Esophagus (tissue), 2 donors: ENCODE results near the gene HMCES. TPM values are rescaled to one million over a fixed set of nuclear protein-coding genes. Genes with fewer than 3 reads are reported as not detected.
A peak's percentile ranks its signal among the peaks of the same experiment; 100 is the strongest.

Experiments
- H3K27ac ChIP-seq, 2 donors: one replicate each; pipeline ENCODE4 v1.5.1; 2013; ENCODE audit warnings: low read depth in 2 of 2, mild to moderate bottlenecking in 2 of 2, inconsistent platforms in 1 of 2, low read length in 1 of 2, moderate library complexity in 1 of 2
- H3K27me3 ChIP-seq, 2 donors: one replicate each; pipeline ENCODE4 v1.6.1; 2013; ENCODE audit warnings: low read length in 2 of 2, control low read depth in 1 of 2, mild to moderate bottlenecking in 1 of 2; ENCODE audit not compliant: insufficient read depth in 2 of 2, control insufficient read depth in 1 of 2
- H3K36me3 ChIP-seq, 2 donors: one replicate each; pipeline ENCODE4 v1.6.1; 2013; ENCODE audit warnings: low read length in 1 of 2; ENCODE audit not compliant: control insufficient read depth in 2 of 2, insufficient read depth in 2 of 2
- H3K4me1 ChIP-seq, 2 donors: one replicate each; pipeline ENCODE4 v1.6.1; 2013; ENCODE audit warnings: low read length in 1 of 2; ENCODE audit not compliant: control insufficient read depth in 2 of 2, insufficient read depth in 2 of 2
- H3K4me3 ChIP-seq, 2 donors: one replicate each; pipeline ENCODE4 v1.5.1; 2013; ENCODE audit warnings: low read length in 2 of 2, mild to moderate bottlenecking in 2 of 2, low read depth in 1 of 2, moderate library complexity in 1 of 2
- H3K9me3 ChIP-seq, 2 donors: one replicate each; pipeline ENCODE4 v1.6.1; 2013; ENCODE audit warnings: mild to moderate bottlenecking in 2 of 2, low read depth in 1 of 2, low read length in 1 of 2, moderate library complexity in 1 of 2; ENCODE audit not compliant: control insufficient read depth in 2 of 2, insufficient read depth in 1 of 2
- WGBS, 2 donors: extraction: QIAGEN DNeasy Blood & Tissue Kit; methylation state at CpG; one replicate each; pipeline ENCODE4 v1.1.7; 2013; 5-methylcytosine and 5-hydroxymethylcytosine counted together
- polyA plus RNA-seq, 2 donors: library from polyadenylated mRNA; stranded (reverse); fragments of 200-250 nt; gene quantifications; one replicate each; pipeline ENCODE4 v1.2.3, GENCODE V29; 2013
- donor health status: healthy with polysubstance abuse.
- donor health status: Bipolar disorder and iron deficiency.

HMCES gene, protein sequence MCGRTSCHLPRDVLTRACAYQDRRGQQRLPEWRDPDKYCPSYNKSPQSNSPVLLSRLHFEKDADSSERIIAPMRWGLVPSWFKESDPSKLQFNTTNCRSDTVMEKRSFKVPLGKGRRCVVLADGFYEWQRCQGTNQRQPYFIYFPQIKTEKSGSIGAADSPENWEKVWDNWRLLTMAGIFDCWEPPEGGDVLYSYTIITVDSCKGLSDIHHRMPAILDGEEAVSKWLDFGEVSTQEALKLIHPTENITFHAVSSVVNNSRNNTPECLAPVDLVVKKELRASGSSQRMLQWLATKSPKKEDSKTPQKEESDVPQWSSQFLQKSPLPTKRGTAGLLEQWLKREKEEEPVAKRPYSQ
- polyA plus RNA-seq: 10 to 100 TPM; 26.3 to 31.3 TPM

DNA sequence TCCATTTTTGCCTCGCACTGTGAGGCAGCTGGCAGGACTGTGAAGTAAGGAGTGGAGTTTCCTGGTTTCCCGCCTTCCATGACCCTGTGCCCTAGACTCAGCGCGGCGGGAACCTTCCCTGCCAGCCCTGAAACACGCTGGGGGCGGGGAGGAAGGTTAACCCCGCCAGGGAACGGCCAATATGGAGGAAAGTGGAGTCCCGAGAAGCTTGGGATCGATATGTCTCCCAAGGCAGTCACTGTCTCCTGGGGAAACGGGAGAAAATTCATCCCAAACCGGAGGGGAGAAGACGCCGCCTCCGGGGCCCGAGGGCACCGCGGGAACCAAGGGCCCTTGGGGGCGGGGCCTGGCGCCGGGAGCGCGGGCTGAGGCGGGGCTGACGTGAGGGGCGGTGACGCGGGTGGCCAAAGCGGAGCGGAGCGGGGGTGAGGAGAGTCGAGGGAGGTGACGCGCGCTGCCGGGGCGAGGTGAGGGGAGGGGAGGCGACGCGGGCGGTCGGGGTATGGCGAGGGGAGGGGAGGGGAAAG is at the start of gene HMCES:
Gene HMCES (plus strand): TSS at position 432 of the 527 bp plus-strand sequence. CDS start 863 bp downstream, outside the sequence.
- peak within 1 kb of the TSS; percentile 85 to 95 for H3K27ac ChIP-seq
- WGBS, 2 donors: 0 to 1% methylated on average over 44 of the region's 44 CpGs
- H3K9me3 ChIP-seq: no peaks in the 10 kb centered on the region
- H3K27me3 ChIP-seq: no peaks in the 10 kb centered on the region
- peak within 1 kb of the TSS; percentile 86 to 87 for H3K4me3 ChIP-seq
- H3K36me3 ChIP-seq: peaks cover 5 to 22% of the 10 kb centered on the region in 2 donors
- peaks cover 0 to 8% of the 10 kb centered on the region in 2 donors for H3K4me1 ChIP-seq

DNA sequence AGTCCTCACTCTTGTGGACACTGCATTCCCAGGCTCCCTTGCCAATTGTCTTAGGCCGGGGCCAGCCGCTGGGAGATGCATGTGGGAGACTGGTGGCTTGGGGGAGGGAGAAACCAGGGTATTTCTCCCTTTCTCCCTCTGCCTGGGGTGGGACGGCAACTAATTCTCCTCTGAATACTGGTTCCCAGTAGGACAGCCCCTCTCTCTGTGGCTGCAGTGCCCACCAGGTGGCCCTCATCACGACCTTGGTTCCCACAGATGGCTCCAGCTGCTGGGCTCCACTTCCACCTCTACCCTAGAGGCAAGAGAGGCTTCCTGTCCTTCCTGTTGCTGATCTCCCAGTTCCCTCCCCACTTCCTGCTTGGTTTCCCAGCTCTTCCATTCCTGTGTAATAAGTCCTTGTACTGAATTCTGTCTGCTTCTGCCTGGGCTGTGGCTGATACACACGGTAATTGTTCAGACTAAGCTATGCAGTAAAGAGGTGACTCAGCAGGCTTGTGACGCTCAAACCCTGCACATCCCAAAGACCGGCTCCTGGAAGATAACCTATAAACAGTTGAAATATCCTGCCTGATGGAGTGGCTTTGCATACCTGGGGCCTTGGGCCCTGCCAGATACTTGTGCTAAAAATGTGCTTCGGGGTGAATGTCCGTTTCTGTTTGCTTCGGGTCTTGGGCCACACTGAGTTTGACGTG is 49.6 kb upstream of the HMCES start:
- Histone ChIP-seq H3K27me3 (no peaks in the 10 kb centered on the region), H3K4me3 (no peak overlapping the region), H3K4me1 (peaks cover 3 to 15% of the 10 kb centered on the region in 2 donors), H3K36me3 (no peaks in the 10 kb centered on the region), H3K27ac (peak overlapping the region; percentile 66 to 83), H3K9me3 (no peaks in the 10 kb centered on the region)
- WGBS, 2 donors: 64 to 72% methylated on average over 11 of the region's 11 CpGs

DNA sequence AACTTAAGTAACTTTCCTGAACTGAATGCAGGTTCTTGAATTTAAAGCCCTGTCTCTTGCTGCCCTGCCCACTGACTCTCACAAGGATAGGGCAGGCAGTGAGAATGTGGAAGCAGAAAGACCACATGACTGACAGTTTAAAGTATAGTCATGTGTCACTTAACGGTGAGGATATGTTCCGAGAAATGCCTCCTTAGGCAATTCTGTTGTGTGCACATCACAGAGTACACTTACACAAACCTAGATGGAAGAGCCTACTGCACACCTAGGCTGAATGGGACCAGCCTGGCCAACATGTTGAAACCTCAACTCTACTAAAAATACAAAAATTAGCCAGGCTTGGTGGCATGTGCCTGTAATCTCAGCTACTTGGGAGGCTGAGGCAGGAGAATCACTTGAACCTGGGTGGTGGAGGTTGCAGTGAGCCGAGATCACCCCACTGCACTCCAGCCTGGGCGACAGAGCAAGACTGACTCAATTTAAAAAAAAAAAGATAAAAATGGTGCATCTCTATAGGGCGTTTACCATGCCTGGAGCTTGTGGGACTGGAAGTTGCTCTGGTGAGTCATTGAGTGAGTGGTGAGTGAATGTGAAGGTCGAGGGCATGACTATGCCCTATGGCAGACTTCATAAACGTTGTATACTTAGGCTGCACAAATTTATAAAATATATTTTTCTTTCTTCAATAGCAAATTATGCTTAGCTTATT is 48.2 kb upstream of the HMCES start:
- Histone ChIP-seq H3K4me3 (no peak overlapping the region), H3K27ac (peak overlapping the region in 1 of 2 donors; percentile 67), H3K36me3 (no peaks in the 10 kb centered on the region), H3K27me3 (no peaks in the 10 kb centered on the region), H3K4me1 (peaks cover 3 to 12% of the 10 kb centered on the region in 2 donors), H3K9me3 (no peaks in the 10 kb centered on the region)
- whole genome bisulfite sequencing, 2 donors: 40 to 42% methylated on average over 7 of the region's 7 CpGs

DNA sequence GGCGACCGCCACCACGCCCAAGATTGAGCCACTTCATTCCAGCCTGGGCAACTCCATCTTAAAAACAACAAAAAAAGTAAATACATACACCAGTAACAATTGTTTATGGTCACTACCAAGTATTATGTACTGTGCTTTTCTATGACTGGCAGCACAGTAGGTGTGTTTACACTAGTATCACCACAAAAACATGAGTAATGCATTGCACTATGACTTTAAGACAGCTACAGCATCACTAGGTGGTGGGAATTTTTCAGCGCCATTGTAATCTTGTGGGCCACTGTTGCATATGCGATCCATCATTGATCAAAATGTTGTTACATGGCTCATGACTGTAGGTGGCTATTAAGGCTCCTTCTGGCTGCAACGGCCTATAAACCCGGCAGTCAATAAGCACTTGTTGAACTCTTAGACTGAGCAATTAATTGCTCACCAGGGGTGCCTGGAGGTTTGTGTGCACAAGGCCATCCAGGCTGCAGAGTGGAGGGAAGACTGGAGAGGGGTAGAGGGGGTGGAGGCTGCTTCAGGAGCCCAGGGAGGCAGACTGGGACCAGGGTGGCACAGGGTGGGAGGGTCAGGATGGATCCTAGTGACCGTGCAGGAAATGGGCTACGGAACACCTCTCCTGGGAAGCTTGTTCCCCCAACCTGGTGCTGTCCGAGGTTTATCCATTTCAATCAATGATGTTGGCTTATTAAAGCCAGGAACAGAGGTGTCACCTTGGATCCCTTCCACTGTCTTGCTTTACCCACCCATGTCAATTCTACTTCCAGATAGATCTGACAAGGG is 47.1 kb upstream of the HMCES start:
- Histone ChIP-seq H3K9me3 (no peaks in the 10 kb centered on the region), H3K36me3 (no peaks in the 10 kb centered on the region), H3K4me1 (peaks cover 3 to 12% of the 10 kb centered on the region in 2 donors), H3K4me3 (no peak overlapping the region), H3K27ac (no peak overlapping the region), H3K27me3 (no peaks in the 10 kb centered on the region)
- WGBS, 2 donors: 76 to 82% methylated on average over 10 of the region's 10 CpGs

DNA sequence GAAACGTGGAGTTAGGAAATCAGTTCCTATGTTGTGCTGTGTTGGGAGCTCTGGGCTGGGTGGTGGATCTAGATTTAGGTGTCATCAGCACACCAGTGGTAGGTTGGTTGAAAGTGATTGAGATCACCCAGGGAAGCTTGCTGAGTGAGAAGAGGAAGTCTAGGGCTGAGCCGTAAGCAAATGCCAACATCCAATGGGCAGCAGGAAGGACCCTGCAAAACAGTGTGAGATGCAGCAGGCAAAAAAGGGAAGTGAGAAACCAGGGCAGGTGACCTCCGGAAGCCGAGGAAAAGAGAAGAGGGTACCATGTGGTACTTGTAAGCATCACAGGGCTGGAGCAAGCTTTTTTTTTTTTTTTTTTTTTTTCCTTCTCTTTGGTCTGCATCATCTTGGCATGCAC is 45.1 kb upstream of the HMCES start:
- no peak overlapping the region for H3K27ac ChIP-seq
- WGBS, 2 donors: 57 to 67% methylated on average over 4 of the region's 4 CpGs
- no peak overlapping the region for H3K4me3 ChIP-seq
- no peaks in the 10 kb centered on the region for H3K36me3 ChIP-seq
- H3K27me3 ChIP-seq: no peaks in the 10 kb centered on the region
- H3K4me1 ChIP-seq: peaks cover 3 to 9% of the 10 kb centered on the region in 2 donors
- H3K9me3 ChIP-seq: no peaks in the 10 kb centered on the region

DNA sequence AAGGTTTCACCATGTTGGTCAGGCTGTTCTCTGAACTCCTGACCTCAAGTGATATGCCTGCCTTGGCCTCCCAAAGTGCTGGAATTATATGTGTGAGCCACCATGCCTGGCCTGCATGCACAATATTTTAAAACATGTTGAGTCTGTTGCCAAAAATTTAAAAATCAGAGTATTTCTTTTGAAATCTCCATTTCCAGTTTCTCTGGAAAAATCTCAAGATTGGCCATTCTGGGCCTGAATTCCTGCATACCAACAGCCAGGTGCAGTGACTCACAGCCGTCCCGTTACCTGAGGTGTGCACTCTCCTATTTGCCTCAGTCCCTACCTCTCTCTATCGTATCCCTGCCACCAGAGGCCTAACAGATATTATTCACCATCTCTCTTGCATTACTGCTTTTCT is 44.2 kb upstream of the HMCES start:
- 81 to 86% methylated on average over 3 of the region's 3 CpGs for WGBS, 2 donors
- H3K36me3 ChIP-seq: no peaks in the 10 kb centered on the region
- H3K4me1 ChIP-seq: peaks cover 2 to 4% of the 10 kb centered on the region in 2 donors
- H3K4me3 ChIP-seq: no peak overlapping the region
- H3K27ac ChIP-seq: no peak overlapping the region
- no peaks in the 10 kb centered on the region for H3K27me3 ChIP-seq
- no peaks in the 10 kb centered on the region for H3K9me3 ChIP-seq

DNA sequence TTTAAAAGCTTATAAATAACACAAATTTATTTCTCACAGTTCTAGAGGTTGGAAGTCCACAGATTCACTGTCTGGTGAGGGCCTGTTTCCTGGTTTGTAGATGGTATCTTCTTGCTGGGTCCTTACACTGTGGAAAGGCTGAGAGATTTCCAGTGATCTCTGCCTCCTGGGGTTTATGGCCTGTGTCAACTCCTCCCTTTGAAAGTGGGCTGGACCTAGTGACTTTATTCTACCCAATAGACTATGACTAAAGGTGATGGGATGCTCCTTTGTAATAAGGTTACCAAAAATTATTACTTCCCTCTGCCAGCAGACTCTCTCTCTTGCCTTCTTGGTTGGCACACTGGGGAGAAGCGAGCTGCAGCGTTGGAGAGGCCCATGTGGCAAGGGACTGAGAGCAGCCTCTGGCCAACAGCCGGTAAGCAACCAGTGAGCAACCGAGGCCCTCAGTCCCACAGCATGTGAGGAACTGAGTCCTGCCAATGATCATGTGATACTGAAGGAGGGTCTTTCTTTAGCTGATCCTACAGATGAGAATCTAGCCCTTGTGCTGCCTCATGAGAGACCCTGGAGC is 43.2 kb upstream of the HMCES start:
- WGBS, 2 donors: 95 to 97% methylated on average over 4 of the region's 4 CpGs
- H3K27ac ChIP-seq: no peak overlapping the region

DNA sequence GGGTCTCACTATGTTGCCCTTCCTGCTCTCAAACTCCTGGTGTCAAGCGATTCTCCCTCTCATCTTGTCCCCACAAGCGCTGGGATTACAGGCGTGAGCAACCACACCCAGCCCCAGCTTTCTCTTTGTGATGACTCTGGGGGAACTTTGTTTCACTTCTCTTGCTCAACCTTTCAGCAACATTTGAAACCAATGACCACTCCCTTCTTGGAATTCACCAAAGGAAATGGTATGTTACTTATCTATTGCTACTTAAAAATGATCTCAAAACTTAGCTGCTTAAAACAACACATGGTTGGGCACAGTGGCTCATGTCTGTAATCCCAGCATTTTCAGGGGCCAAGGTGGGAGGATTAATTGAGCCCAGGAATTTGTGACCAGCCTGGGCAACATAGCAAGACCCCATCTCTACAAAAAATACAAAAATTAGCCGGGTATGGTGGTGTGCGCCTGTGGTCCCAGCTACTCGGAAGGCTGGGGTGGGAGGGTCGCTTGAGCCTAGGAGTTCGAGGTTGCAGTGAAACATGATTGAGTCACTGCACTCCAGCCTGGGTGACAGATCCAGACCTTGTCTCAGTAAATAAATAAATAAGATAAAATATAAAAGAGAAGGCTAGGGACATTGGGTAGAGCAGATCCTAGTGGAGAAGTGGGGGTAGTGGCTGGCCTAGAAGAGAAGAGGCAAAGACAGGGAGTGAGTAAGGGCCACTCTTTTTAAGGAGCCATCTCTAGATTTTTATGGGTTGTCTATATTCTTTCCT is 39.5 kb upstream of the HMCES start:
- Histone ChIP-seq H3K4me3 (no peak overlapping the region), H3K27ac (peak overlapping the region; percentile 45 to 70), H3K9me3 (no peaks in the 10 kb centered on the region), H3K4me1 (peaks cover 3 to 7% of the 10 kb centered on the region in 2 donors), H3K27me3 (no peaks in the 10 kb centered on the region), H3K36me3 (no peaks in the 10 kb centered on the region)
- 65 to 78% methylated on average over 8 of the region's 8 CpGs for WGBS, 2 donors

More for the DNA sequence above, 43.2 kb upstream of the HMCES start:
- Histone ChIP-seq H3K4me3 (no peak overlapping the region), H3K4me1 (peaks cover 0 to 7% of the 10 kb centered on the region in 2 donors), H3K36me3 (no peaks in the 10 kb centered on the region), H3K27me3 (no peaks in the 10 kb centered on the region), H3K9me3 (no peaks in the 10 kb centered on the region)
